Stimulated activated CD4-positive, alpha-beta T cell treated with anti-CD3 and anti-CD28 coated beads, Interleukin-15, amount 100 ng/mL, for 48 hours (primary cell): ENCODE measurements around the gene CDC42BPA.

ENCODE experiments used
- DNase-seq, 2 donors: peaks; one replicate each; pipeline ENCODE4 v3.0.0-alpha.2; 2020; ENCODE audit warnings: low read depth in 2 of 2

The CDC42BPA gene

DNA sequence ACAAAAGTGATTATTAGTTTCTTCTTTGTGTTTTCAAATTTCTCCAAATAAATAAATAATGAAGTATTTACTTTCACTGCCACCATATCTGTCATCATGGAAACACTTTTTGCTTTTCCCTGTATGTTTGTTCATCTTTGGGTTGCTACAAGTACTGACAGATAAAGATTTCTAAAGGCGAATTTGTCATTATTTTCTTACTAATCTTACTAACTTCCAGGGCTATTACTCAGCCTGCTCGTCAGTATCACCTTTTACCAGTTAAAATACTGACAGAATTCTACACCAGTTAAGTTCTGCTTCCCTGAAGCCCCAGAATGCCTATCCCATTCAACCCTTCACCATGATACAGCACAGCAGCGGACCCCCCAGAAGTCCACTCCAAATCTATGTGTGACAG, 106.1 kb downstream of the CDC42BPA start:
- no peak for DNase-seq

DNA sequence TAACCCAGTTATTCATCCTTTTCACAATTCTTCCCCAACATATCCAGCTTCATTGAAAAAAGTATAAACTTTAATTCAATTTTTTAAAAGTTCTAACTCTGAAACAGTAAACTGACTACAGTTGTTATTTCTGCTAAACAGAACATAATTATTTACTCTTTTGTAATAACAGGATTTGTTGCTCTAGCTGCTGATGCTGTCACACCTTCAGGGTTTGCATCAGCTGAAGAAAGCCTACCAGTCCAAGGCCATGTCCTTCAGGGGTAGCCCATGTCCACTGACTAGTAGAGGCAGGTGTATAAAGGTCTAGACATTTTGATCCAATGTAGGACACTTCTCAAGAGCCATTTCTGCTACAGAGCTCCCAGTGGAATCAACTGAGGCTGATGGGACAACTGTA, 107.7 kb downstream of the CDC42BPA start:
- no peak for DNase-seq

DNA sequence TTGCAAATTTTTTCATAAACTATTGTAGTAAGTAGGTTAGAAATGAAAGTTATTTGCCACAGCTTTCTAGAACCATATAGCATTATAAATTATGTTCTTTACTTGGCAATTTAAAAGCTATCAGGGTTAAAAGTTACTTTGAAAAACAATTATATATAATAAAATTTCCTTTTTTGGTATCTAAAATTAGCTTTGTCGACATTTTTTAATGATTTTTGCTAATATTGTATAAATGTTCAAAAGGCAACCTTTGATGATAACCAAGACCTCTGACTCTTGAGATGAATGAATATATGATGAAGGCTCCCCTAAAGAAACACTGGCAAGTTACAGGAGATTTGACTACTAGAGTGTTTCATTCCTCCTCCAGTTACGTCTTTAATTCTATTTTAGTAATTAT, 121.2 kb downstream of the CDC42BPA start:
- DNase-seq, result no peak

DNA sequence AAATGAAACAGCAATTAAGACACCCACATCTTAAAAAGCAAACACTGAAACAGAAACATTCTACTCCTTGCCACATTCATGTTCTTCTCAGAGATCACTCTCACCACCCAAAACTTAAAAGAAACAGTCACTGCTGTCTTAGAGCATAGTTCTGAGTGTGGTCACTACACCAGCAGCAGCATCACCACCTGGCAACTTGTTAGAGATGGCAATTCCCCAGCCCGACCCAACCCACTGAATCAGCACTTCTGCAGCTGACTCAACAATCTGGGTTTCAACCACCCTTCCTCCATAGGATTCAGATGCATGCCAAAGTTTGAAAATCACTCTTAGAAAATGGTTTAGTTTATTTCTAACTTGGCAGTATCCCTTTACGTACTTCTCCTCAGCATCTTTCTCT, 126.1 kb downstream of the CDC42BPA start:
- peak; percentile 22 to 26 for DNase-seq

DNA sequence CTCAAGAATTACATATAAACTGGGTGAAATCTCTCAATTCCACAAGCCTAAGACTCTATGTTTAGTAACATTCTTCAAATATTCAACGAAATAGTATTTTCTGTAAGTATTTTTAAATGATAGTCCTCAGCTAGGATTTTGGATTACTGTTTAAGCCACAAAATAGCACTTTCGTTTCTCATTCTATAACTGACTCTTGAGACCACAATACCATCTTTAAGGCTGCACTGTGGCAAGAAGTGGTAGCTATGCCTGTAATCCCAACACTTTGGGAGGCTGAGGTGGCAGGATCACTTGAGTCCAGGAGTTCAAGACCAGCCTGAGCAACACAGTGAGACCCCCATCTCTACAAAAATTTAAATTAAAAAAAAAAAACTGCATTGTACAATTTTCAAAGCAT, 126.7 kb downstream of the CDC42BPA start:
- no peak for DNase-seq

DNA sequence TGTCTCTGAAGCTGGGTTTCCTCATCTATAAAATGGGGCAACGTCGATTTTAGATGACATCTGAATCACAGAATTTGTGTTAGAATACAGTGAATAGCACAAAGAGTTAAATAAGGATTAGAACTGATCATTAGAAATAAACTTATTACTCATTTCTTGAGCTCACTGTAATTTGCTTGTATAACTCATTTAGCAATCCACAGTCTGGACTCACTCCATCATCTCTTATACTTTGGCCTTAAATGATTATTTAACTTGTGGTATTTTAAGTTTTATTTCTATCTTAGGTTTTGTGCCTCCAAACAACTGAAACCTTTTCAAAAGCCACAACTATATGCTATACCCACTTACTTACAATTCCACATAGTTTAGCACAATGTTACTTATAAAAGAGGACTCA, 128.0 kb downstream of the CDC42BPA start:
- DNase-seq, result no peak

DNA sequence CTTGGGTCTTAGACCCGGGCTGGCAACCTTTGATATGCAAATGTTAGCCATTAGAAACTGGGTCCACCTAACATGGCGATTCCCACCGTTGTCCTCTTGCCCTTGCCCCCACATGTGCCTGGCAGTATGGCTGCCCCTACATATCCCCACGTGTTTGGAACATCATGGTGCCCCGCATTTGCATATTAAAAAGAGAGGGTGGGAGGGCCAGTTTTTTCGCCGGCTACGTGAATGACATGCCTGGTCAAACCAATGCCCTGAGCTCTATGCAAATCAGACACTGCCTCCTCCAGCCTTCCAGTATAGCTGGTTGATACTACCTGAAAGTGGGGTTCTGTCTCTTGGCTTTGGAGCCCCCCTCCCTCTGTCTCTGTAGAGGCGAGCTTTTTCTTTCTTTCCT, 133.0 kb downstream of the CDC42BPA start:
- DNase-seq, result no peak

DNA sequence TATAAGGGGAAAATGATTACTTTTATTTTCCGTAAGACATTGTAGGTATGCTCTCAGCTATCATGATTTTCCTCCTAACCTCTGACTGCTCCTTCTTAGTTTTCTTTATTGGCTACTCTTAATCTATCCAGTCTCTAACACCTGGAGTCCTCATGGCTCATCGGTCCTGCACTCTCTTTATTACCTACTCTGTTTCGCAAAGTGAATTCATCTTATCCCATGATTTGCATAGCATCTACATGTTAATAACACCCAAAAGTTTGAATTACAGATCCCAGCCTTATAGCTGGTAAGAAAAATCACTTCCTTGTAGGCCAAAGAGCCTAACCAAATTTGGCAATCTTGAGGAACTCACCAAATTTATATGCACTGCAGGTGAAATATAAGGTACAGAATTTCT, 136.3 kb downstream of the CDC42BPA start:
- no peak for DNase-seq

DNA sequence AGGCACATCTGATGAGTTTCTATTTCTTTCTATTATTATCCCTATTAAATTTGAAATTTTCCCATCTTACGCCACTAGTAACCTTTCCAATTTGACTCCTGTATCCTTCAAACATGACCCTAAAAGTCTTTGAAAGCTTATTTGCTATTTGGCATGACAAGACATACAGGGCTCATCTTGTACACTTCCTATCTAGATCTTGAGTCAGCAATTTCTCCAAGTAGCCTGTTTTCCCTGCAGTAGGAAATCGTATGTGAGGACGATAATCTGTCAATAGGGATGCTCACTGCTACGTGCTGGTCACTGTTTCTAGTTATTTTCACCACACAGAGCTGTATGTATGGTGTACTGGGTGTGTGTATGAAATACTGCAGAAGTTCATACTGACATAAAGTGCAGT, 142.7 kb downstream of the CDC42BPA start:
- no peak for DNase-seq

DNA sequence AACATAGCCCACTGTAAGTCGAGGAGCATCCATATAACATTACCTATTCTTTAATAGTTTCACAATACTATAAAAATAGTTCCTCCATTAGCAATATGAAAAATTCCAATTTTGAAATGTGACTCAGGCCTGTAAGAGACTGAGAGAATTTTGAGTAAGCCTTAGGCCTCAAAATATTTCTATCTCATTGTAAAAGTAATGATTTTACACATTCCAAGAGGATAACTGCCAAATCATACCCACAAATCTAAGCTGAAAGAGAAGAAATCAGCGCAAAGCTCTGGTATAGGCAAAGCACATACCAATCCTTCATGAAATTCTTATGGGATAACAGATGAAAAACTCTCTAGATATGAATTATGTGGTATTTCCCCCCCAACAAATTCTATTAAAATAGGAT, 144.1 kb downstream of the CDC42BPA start:
- no peak for DNase-seq

DNA sequence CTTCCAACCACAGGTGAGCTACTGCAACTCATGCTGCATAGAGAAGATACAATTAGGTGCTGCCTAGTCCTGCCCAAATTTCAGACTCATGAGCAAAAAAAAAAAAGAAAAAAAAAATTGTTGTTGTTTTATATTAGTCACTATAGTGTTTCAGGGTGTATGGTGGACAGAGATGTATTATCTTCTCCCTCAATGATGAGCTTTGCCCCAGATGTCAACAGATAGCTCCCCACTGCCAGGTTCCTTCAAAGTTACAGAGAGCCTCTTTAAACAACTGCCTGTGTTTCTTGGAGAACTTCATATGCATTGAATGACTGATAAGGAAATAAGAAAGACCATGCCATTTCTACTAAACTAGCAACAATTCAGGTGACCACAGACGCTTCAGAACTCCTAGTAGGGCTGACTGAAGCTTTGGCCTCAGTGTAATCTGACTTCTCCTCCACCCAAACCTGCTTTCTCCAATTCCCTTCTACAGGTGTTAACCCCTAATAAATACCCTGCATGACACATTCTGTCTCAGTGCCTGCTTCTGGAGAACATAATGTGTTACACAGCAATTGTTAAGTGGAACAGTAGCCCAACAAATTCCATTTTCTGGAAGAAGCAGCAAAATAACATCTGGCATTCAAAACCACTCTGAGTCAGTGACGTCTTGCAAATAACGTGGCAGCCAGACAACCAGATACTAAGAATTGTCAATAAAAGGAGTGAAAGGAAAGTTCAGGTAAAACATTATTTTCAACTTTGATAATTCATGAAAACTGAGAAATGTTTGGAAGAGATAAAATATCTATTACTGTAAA, 147.7 kb downstream of the CDC42BPA start:
- no peak for DNase-seq

DNA sequence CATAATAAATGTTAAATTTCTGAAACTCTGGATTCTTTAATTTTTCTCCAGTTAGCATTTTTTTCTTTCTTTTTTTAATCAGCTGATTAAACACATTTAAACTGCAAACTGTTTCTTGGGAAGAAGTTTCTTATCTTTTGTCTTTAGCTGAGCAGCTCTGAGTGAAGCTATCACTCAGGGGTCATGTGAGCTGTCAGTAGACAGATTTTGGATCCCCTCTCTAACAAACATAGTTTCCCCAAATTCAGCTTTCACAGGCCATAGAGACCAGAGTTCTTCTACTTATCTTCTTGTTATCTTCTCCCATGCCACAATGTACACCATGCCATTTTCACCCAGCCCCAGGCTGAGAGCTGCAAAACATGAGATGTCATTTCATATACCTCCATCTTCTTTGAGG, 148.9 kb downstream of the CDC42BPA start:
- no peak for DNase-seq

DNA sequence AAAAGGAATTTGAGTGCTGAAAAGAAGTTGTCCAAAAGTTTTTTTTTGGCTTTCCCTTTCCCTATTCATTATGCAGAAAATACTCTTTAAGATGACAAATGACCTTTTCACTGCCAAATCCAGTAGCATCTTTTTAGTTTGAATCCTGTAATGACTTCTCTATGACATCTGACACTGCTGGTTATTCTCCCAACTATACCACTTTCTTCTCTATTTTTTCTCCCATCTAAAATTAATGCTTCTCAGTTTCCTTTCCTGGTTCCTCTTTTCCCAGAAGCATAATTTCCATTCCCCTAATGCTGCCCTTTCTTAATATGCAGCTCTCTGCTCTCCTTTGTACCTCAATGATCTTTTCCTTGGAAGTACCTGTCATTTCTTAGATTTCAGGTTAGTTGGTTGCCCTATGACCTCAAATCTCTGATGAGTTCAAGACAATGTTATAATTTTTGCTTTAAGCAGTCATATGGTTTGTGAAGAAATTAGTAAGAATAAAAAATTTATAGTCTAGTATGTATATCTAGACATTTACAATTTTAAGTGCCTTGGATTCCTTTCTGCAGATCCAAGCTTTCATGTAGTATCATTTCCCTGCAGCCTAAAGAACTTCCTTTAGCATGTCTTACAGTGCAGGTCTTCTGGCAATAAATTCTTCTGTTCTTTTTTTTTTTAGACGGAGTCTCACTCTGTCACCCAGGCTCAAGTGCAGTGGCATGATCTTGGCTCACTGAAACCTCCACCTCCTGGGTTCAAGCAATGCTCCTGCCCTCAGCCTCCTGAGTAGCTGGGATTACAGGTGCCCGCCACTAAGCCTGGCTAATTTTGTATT, 150.8 kb downstream of the CDC42BPA start:
- no peak for DNase-seq

DNA sequence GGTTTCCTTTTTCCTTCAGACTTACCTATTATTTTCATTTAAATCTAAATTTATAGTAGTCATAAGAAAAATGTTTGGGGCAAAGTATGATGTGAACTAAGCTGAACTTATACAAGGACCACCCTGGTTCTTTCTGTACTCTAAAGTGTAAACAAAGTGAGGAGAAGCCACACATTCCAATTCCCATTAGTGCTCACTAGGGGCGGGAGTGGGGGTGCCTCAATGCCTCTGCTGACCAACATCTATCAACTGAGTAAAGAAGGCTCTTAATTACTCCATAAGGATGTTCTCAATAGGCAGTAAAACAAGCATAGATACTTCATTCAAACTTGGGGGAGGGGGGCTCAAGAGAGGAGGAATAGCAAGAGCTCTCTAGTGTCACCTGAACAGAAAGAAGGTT, 151.7 kb downstream of the CDC42BPA start:
- DNase-seq, result no peak

DNA sequence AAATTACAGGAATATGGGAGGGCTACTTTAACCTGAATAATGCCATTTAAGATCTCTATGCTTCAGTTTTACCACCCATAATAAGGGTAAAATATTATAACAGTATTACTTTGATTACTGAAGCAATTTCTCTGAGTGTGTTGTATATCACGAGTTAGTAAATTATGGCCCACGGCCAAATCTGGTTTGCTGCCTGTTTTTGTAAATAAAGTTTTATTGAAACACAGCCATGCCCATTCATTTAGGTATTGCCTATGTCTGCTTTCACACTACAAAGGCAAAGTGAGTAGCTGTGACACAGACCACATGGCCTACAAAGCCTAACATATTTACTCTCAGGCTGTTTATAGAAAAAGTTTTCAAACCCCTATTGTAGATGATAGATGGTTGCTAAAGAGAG, 156.8 kb downstream of the CDC42BPA start:
- no peak for DNase-seq

DNA sequence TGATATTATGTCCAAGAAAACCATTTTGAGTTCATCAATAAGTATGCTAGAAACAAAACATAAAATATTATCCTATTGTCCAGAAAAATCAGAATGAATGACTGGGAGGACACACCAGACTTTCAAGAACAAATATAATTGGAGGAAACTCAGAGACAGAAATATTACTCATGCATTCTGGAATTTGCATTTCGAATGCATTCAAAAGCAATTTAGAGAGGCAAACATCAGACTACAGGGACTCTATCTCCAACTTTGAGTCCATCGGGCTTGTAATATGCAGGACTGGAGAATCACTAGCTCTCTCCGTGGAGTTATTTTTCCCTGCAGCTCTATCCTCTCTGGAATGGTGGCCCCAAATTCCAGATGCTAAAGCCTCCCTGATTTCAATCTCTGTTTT, 161.8 kb downstream of the CDC42BPA start:
- DNase-seq, result no peak

DNA sequence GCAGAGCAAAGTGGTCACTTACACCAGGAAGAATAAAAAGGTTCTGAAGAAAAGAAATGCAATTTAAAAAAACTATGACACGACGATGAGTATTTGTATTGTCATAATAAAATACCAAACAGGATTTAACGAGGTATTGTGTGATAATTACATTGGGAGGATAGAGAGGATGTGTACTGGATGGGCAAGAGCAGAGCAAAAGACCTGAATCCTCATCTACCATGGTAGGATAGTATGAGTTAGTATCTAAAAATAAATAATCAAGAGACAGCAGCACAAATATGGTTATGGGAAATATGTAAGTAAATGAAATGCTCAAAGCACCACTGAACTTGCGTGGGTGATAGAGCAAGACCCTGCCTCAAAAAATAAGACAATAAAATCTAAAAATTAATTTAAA, 162.6 kb downstream of the CDC42BPA start:
- DNase-seq, result no peak

DNA sequence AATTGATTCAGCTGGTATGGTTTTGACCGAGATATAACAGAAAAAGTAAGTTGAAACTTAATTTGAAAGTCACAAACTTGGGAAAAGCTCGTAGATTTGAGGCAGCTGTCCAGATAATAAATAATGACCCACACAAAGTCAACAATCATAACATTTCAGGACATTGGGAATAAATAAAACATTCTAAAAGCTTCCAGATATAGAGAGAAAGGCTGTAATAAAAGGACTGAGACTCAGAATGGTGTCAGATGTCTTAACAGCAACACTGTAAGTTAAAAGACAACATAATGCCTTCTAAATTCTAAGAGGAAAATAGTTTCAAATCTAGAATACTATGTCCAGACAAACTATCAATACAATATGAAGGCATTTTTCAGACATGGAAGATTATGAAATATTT, 163.3 kb downstream of the CDC42BPA start:
- no peak for DNase-seq

DNA sequence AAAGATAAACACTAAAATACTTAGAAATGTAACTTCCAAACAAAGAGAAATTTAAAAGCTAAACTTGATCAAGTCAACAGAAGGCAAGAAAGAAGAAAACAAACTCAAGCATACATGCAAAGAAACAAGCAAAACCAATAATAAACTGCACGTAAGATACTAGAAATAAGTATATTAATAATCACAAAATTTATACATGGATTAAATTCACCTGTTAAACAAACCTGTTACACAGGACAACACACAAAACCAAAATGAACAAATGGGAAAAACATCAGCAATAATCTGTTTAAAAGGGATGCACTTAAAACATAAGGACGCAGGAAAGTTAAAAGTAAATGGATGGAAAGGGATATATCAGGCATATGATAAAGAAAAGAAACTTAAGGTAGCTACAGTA, 165.8 kb downstream of the CDC42BPA start:
- no peak for DNase-seq

DNA sequence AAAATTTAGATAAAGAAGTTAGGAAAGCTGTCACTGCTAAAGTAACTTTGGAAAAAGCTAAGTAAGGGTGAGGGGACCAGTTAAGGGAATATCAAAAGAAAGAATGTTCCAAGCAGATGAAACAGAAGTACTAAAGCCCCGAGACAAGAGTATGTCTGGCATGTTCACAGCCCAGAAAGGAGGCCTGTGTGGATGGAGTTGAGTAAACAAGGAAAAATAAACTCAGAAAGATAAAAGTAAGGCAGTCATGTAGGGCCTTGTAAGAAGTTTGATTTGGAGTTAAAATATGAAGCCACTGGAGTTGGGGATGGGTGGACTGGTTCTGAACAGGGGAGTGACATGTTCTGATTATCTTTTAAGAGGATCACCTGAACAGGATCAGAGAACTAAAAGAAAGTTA, 177.9 kb downstream of the CDC42BPA start:
- DNase-seq, result no peak

DNA sequence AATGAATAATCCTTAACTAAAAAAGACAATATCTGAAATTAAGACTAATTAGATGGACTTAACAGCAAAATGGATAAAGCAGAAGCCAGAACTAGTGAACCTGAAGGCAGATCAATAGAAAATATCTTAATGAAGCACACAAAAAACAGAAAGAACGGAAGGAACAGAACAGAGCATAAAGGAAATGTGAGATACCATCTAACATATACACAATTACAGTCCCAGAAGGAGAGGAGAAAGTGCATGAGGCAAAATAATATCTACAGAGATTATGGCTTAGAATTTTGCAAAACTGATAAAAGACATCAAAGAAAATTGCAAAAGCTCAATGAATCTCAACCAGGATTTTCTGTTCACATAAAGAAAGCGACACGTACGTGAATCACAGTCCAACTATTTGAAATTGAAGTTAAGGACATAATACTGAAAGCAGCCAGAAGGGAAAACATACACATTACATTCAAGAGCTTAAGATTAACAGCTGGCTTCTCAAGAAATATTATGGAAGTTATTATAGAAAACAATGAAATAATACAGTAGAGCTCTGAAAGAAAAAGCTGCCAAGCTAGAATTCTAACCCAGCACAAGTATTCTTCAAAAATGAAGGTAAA, 182.0 kb downstream of the CDC42BPA start:
- no peak for DNase-seq

DNA sequence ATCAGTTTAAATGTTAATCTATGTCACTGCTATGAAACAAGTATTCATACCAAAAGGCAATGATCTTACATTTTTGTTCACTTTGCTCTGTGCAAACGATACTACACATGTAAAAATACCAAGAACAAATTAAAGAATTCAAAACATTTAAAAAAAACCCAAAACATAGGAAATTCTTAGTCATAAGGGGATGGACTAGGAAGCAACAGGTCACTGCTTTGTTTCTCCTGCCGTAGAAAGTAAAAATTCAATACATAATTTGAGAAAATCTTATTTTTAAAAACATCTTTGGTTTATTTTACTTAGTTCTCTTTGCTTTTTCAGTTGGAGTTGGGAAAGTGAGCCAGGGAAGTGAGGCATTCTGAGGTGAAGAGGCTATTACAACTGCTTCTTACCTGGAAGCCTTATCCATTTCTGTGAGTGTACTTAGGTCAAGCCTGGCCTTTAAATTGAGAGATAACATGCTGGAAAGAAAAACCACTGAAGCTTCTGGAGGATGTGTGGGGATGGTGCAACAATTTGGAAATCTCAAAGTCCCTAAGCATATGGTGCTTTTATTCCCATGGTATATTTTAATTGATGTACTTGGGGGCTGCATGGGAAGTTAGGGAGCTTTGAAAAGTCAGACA, 183.5 kb downstream of the CDC42BPA start:
- DNase-seq, result no peak
